NAMALWA (cell line): ENCODE measurements around the gene PEX14.
A peak's percentile ranks its signal among the peaks of the same experiment; 100 is the strongest.

ENCODE experiments used
- DNase-seq: peaks from one replicate; pipeline ENCODE4 v3.0.0-alpha.2; 2015; ENCODE audit warnings: low spot score

Gene PEX14

DNA sequence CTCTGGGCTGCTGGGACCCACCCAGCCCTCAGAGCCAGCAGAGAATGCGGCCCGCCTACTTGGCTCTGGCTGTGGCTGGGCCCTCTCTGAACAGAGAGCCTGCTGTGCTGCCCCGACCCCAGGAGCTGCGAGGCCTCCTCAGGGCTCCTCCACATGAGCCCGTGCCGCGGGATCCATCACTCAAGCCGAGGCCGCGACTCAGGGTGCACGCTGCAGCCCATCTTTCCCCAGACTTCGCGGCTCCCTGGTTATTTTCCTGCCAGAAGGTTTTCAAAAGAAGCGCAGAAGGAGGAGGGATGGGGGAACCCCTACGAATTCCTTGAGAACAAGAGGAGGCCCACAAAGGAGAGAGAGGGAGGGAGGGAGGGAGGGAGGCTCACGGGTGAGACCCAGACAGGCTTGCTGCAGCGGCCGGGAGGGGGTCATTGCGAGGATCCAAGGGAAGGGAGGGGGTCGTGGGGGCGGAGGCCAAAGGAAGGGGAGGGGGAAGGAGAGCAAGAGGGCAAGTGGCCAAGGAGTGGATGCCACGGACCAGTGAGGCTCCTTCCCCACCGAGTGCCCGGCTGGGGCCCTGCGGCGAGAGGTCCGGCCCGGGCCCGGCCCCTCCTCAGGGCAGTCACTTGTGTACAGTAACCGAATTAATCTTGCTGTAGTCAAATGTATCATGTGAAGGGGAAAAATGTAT, 174.9 kb downstream of the PEX14 start:
- no peak for DNase-seq

DNA sequence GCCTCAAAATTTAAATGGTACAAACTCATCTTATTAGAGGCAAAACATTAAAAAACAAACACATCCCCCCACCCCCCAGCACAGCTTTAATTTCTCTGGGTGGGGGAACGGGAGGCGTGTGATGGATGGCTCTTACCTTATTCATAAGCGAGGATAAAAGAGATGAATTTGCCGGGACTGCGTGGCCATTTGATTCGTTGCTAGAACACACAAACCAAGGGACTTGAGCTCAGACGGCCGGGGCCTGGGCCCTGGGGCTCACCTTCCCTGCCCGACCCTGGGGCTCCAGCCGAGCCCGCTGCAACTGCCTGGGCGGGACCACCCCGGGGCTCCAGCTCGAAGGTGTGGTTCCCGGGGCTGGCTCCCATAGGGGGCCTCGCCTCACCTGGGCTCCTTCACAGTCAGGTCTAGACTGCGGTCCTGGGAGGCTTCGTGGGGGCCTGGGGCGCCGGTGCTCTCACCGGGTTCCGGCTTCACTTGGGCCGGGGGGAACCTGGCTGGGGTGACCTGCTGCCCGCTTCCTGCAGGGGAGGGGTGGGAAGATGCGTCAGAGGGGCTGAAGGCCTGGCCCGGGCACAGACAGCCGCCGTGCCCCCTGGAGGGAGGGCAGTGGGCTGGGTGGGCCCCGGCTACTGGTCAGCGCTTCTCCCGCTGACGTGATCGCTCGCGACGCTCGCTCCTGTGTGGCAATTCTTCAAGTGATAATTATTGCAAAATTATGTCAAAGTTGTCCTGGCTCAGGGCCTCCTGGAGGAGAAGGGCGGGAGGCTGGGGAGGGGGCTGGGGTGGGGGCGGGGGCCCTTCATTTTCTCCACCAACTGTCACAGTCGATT, 176.0 kb downstream of the PEX14 start:
- DNase-seq, result no peak

DNA sequence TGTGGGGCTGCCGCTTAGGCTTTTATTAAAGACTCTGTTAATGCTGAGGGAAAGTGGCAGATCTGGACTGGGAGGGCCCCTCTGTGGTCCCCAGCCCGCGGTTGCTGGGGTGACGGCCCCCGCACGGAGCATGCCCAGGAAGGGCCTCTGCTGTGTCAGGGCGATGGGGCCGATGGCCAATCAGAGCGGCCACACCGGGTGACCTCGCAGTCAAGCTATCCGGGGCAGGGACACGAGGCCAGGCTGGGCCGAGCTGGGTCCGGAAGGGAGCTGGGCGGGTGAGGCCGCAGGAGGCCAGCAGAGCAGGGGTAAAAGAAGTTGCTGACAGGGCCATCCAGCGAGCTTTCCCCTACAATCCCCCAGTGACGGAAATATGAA, 176.6 kb downstream of the PEX14 start:
- no peak for DNase-seq

DNA sequence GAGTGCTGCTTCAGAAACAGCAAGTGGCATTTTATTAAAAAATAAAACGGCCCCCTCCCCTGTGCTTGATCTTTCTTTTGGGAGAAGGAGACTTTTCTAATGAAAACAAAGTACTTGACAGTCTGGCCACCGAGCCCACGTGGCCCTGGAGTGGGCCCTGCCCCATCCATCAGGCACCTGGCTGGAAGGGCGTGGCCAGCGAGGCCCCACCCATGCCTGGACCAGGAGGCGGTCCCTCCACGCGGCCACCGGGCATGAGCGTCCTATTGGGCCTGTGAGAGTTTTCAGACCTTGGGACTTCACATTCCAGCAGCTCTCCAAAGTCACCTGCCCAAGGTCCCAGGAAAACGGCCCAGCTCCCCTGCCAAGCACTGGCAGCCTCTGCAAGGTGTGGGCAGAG, 177.0 kb downstream of the PEX14 start:
- no peak for DNase-seq

DNA sequence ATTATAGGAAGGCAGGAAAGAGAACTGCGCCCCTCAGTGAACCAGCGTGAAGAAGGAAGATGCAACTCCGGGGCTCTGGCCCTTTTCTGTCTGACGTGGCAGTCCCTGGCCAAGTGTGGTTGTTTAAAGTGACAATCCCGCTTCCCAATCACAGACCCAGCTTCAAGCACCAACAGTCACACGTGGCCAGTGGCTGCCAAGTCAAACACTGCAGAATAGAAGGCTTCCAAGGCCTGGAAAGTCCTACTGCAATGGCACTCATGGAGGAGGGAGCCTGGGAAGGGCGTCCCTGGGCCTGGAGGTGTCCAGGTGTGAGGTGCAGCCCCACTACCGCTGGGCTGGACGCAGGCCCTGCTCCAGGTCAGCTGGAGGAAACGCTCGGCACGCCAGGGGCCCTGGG, 177.9 kb downstream of the PEX14 start:
- no peak for DNase-seq

DNA sequence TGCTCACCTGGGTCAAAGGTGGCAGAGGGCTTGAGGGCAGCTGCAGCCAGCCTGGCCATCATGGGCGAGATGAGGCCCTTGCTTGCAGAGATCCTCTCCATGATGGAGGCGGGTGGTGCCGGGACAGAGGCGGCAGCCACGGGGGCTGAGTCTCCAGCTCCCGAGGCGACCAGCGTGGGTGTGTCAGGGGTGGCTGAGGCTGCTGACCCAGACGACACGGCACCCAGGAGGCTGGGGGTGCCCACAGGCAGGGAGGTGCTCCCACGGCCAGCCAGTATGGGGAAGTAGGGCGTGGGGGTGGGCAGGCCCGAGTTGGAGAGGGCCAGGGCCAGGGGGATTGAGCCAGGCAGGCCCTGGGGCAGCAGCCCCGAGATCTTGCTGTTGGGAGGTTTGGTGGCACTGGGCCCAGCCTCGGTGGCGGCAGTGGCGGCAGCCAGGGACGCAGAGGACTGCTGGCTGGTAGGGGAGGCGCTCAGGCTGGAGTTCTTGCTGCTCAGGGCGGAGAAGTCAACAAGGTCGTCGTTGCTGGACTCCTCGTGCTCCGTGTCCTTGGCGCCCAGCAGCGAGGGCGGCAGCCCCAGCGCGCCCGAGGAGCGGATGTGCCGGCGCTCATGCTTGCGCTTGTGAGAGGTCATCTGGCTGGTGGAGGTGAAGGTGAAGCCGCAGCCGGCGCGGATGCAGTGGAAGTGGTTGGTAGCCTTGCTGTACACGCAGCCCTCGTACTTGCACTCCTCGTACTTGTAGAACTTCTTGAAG, 178.8 kb downstream of the PEX14 start:
- no peak for DNase-seq

DNA sequence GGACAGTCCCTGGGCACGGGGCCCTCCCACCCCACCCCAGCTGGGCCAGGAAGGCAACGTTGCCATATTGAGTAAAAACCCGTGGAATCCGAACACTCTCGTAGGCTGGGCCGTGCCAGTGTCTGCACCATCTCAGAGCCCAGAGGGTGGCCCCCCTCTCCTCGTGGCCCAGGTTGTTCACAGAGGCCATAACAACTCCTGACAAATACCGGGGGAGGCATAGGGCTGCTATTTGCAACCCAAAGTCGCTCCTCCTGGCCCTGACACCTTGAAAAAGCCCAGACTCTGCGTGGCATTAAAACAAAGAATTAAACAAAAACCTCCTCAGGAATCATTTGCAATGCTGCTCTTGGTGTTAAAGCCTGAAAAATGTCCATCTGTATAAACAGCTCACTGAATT, 180.3 kb downstream of the PEX14 start:
- no peak for DNase-seq

DNA sequence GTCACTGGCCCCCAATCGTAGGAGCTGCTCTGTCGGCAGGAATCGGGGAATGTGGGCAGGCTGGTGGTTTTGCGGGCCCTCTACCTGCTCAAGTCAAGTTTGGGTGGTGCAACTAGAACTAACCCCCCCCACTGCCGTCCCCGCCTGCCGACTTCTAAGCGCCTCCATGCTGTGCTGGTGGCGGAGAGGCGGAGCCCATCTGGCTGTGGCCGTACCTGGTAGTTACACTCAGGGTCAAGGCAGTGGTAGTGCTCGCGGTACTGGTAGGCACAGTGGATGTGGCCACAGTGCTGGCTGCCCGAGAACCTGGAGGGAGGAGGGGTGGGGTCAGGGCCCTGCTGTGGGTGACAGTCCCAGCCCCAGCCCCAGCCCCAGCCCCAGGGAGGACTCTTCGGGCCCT, 181.7 kb downstream of the PEX14 start:
- no peak for DNase-seq

DNA sequence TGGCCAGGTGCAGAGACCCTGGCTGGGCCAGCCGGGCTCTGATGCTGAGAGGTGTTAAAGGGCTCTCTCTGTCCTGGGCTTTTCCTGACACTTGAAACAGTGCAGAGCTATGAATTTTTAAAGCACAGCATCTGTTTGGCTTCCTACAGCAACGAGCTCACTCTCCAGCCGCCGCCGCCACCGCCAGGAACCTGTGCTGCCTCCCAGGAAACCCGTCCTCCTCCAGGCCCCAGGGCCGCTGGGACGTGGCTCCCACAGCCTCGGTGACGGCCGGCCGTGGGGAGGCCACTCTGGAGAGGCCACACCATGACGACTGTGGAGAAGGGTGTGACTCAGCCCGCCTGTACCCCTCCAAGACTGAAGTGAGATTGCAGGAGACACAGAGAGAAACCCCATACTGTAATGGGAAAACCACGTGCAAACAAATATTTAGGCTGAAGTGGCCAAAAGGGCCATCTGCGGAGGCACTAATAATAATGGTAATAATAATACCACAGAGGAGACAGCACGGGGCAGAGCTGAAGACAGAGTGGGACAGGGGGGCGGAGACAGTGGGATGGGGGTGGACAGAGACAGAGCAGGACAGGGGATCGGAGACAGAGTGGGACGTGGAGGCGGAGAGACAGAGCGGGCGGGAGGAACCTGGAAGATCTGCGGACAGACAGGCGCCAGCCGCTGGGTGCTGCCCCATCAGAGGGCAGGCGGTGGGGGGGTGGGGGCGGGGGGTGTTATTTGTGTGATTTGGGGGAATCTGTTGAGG, 182.5 kb downstream of the PEX14 start:
- DNase-seq, result no peak

DNA sequence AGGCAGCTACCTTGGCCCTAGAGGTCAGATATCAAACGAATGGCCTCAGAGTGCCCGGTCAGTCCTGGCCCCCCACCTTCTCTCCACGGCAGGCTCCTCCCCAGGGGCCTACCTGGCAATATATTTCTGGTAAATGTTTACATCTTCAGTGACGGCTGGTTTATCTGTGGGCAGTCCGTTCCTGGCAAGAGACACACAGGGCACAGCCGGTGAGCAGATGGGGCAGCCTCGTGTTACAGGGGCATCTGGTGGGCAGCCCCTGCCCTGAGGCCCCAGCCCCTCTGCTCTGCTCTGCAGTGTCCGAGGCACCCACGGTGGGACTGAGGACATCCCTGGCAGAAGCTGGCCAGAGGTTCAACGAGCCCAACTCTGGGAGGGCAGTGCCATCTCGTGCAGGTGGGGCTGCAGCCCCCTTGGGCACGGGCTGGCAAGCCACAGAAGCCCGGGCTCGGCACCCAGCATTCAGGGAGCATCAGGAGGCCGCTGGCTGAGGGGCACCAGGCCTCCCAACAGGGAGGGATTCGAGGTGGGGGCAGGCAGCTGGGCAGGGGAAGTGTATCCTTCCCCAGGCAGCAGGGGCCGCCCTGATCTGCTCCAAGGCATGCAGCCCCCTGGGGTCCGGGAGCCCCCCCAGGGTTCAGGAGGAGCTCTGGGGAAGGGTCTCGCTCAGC, 183.8 kb downstream of the PEX14 start:
- no peak for DNase-seq

DNA sequence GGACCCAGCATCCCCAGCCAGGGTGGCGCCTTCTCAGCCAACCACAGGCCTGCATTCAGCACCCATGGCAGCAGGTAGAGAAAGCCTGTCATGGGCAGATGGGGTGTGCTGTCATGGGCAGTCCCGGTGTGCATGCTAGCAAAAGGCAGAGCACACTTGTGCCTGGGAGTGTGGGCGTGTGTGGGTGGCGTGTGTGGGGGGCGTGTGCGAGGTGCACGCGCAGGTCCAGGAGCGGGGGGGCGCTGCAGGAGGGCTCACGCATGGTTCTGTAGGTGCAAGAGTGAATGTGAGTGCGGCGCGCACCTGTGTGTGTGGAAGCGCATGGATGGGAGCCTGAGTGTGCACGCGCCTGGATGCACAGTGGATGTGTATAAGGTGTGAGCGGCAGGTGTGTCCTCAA, 184.5 kb downstream of the PEX14 start:
- DNase-seq, result no peak

DNA sequence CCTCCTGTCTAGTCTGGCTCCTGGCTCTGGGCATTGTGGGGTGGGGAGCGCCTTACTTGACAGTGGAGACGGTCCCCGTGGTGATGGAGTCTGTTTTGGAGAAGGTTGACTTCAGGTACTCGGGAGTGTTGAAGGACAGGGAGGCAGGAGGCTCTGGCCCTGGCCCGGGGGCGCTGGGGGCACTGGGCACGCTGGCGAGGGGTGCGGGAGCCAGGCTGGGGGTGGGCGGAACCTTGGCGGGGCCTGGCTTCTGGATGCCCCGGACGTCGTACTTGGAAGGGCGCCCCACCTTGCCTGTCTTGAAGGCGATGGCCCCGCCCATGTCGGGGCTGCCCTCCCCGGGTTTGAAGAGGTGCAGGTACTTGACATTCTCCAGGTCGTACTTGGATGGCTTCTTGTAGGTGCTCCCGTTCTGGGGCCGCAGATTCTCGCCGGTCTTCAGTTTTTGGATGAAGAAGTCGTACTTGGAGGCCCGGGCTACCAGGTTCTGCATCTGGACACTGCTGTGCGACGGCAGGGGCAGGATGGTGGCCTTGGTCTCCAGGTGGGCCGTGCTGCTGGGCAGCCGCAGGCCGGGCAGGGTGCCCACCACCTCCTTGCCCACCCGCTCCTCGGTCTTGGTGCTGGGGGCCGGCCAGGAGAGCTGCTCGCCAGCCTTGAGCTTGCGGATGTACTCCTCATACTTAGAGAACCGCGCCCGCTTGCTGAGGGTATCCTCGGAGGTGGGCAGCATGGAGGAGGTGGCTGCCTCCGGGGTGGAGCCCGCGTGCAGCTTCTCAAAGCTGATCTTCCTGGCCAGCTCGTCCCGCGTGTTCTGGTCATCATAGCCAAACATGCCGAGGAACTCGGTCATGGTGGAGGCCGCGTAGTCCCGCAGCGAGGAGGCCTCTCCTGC, 185.1 kb downstream of the PEX14 start:
- DNase-seq, result no peak

DNA sequence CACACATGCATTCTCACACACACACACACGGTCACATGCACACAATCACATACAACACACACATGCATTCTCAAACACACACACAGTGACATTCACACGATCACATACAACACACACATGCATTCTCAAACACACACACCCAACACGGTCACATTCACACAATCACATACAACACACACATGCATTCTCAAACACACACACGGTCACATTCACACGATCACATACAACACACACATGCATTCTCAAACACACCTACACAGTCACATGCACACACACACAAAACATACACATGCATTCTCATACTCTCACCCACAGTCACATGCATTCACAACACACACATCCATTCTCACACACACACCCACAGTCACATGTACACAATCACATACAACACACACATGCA, 186.7 kb downstream of the PEX14 start:
- no peak for DNase-seq

DNA sequence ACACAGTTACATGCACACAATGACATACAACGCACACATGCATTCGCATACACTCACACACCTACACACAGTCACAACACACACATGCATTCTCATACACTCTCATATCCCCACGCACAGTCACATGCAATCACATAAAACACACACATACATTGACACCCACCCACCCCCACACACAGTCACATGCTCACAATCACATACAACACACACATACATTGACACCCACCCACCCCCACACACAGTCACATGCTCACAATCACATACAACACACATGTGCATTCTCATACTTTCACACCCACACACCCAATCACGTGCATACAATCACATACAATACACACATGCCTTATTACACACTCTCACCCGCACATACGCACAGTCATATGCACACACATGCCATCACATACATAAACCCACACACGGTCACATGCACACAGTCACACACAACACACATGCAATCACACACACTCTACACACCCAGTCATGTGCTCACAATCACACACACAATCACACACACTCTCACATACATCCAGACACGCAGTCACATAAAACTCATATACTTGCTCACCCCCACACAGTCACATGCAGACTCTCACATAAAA, 187.4 kb downstream of the PEX14 start:
- DNase-seq, result no peak

DNA sequence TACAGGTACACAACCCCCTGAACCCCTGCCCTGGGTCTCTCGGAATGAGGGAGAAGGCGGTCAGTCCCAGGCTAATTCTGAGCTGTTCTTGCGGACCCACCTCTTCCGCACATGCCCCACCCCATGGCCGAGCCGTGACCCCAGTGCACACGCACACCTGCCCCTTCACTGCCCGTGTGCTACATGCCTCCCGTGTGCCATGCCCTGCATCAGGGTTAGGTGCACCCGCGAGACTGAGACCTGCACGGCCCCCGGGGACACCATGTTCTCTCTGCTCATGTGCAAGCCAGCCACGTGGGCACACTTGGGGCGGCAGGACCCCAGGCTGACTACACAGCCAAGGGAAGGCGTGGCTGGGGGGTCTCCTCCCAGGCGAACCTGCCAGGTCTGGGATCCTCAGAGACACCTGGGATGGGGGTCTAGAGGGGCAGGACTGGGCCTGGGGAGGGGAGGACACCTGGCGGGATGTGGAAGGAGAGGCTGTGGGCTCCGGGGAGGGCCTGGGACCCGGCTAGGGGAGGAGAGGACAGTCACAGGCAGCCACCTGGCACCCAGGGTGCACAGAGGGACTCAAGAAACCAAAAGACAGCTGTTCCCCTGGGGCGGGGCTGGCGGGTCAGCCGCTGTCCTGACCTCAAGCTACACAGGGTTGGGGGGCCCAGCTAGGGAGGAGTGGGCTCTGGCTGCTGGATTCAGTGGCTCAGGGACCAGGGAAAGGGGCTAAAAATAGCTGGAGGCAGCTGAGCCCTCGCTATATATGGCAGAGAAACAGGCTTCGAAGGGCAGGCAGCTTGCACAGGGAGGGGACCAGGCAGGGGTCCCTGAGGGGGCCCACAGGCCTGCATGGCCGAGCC, 188.3 kb downstream of the PEX14 start:
- DNase-seq, result peak; percentile 31

DNA sequence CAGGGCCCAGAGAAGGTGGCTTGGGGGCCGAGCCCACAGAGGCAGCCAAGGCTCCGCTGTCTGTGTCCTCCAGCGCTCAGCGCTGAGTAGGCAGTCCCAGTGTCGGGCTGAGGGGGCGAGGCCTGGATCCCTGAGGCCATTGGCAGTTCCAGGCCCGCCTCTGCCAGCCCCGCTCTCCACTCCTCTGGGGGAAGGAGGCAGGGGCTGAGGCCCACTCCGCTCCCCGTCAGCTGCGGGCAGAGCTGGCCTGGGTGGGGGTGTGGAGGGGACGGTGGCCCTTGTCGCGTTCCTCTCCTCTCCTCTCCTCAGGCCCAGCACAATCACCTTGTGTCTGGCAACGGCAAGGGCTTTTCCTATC, 188.9 kb downstream of the PEX14 start:
- DNase-seq, result no peak

DNA sequence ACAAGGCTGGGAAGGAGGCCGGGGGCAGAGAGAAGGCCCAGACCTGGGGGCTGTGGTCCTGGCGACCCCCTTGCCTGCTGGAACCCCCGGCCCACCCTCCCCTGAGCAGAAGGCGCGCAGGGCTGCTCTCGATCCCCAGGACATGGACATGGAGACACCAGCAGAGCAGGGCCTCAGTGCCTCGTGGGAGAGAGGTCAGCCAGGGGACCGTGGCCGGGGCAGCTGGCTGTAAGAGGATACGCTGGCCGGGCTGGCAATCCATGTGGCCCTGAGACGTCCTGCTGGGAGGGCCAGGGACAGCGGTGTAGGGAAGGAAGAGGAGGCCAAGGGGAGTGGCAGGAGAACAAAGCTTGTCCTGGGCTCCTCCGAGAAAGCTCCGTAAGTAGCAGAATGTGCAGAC, 189.5 kb downstream of the PEX14 start:
- DNase-seq, result no peak

DNA sequence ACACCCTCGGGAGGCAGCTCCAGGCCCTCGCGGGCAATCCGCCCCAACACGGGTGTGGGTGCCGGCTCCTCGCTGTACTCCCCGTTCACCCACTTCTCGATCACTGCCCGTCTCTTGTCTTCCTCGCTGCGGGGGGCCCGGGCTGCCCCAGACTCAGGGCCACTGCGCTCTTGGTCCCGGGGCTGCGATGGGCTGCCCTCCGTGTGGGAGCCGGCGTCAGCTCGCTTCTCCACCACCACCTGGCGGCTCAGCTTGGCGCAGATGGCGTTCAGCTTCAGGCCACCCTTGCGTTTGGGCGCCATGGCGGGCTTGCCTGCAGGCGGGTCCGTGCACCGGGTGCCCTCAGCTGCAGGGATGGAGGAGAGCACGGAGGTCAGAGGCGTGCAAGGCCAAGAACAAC, 190.5 kb downstream of the PEX14 start:
- no peak for DNase-seq
